Coronary artery (tissue), 2 donors: ENCODE data around the gene TMEM220.

ENCODE experiments used
- DNase-seq: peaks from one replicate; pipeline ENCODE4 v3.0.0-alpha.2; 2017; ENCODE audit warnings: low spot score
- H3K27ac ChIP-seq, 2 donors: fragments of 200-600 bp; sonication (generic); one replicate each; pipeline ENCODE4 v1.5.1; 2016 to 2019
- H3K4me3 ChIP-seq: fragments of 200-600 bp; sonication (generic); 2 replicates; pipeline ENCODE4 v1.5.1; 2016; ENCODE audit warnings: mild to moderate bottlenecking, moderate library complexity
- TF ChIP-seq, protein P1 (sequence below): fragments of 200-600 bp; sonication (generic); IDR thresholded peaks from one replicate; pipeline ENCODE4 v1.5.1; 2019; ENCODE audit warnings: antibody characterized with exemption

The TMEM220 gene

DNA sequence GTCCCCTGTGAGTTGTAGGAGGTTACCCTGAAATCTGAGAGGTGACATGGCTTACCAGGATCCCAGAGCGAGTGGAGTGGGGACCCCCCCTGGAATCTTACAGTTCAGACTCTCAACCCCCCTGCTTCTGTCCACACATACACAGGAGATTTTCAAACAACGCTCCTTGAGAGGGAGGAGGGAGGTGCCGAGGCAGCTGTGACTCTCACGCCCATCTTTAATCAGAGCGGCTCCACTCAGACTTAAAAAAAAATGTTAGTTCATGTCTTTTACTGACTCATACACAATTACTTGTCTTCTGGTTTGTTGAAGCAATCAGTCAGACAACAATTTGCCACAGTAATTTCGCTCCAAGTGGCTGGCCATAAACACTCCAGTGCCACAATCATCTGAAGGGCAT lies 15.4 kb upstream of the TMEM220 start:
- no peak for DNase-seq
- TF ChIP-seq, protein P1, sequence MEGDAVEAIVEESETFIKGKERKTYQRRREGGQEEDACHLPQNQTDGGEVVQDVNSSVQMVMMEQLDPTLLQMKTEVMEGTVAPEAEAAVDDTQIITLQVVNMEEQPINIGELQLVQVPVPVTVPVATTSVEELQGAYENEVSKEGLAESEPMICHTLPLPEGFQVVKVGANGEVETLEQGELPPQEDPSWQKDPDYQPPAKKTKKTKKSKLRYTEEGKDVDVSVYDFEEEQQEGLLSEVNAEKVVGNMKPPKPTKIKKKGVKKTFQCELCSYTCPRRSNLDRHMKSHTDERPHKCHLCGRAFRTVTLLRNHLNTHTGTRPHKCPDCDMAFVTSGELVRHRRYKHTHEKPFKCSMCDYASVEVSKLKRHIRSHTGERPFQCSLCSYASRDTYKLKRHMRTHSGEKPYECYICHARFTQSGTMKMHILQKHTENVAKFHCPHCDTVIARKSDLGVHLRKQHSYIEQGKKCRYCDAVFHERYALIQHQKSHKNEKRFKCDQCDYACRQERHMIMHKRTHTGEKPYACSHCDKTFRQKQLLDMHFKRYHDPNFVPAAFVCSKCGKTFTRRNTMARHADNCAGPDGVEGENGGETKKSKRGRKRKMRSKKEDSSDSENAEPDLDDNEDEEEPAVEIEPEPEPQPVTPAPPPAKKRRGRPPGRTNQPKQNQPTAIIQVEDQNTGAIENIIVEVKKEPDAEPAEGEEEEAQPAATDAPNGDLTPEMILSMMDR: no peak
- peak overlapping the region in 1 of 2 donors; percentile 19 for H3K27ac ChIP-seq
- no peak overlapping the region for H3K4me3 ChIP-seq

DNA sequence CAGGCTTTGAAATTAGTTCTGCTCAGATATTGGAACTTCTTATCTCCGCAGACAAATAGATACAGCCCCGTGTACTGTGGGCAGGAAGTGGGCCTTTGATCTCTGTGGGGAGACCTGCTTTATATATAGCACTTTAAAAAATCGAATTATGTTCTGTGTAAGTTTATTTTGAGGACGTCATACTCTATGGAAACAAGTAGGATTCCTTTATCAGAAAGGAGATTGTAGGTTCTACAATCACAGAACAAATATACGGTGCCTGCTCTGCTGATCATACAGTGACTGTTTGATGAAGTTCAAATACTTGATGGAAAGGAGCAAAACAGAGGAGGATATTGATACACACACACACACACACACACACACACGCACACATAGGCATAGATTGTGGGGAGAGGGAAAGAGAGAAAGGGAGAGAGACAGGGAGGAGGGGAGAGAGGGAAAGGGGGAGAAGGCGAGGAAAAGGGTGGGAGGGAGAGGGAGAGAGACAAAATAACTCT lies 14.7 kb upstream of the TMEM220 start:
- no peak for DNase-seq
- Histone ChIP-seq H3K27ac (no peak overlapping the region), H3K4me3 (no peak overlapping the region)
- TF ChIP-seq, protein P1: no peak

DNA sequence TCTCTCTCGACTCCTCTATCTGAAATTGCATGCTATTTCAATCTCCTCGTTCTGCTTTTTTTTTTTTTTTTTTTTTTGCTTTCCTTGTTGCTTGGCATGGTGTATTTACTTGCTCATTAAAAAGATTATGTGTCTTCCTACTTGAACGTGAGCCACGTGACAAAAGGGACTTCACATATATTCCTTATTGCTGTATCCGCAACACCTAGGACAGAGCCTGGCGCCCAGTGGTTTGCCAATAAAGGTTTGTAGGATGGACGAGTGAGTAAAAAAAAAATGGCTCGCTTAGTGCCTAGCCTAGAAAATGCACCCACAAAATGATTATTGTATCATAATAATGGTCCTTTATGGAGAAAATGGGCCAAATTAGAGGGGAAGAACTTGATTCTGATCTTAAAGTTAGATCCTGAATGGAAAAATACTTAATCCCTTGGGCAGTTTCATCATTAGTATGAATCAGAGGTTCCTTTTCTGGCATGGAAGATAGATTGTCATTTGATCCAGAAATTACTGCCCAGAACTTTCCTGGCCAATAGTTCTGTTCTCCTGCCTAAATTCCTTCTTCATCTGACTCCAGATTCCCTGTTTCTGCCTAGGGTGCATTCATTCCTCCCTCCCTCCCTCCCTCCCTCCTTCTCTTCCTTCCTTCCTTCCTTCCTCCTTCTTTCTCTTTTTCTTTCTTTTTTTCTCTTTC lies 13.6 kb upstream of the TMEM220 start:
- no peak for DNase-seq
- Histone ChIP-seq H3K4me3 (no peak overlapping the region), H3K27ac (peak overlapping the region in 1 of 2 donors; percentile 46)
- TF ChIP-seq, protein P1: no peak

DNA sequence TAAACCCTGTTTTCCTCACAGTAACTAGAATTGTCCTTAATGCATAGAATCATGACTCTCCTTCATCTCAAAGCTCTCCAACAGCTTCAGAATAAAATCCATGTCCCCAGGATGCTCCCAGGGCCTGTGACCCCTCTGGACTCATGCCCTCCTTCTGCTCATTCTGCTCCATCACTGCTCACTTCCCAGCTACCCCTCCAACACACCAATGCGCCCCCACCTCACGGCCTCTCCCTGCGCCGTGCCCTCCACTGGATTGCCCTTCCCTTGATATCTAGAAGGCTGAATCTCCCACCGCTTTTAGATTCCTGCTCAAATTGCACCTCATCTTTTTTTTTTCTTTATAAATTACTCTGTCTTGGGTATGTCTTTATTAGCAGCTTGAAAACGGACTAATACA lies 12.6 kb upstream of the TMEM220 start:
- no peak for DNase-seq
- Histone ChIP-seq H3K27ac (peak overlapping the region in 1 of 2 donors; percentile 18), H3K4me3 (no peak overlapping the region)
- TF ChIP-seq, protein P1: no peak

DNA sequence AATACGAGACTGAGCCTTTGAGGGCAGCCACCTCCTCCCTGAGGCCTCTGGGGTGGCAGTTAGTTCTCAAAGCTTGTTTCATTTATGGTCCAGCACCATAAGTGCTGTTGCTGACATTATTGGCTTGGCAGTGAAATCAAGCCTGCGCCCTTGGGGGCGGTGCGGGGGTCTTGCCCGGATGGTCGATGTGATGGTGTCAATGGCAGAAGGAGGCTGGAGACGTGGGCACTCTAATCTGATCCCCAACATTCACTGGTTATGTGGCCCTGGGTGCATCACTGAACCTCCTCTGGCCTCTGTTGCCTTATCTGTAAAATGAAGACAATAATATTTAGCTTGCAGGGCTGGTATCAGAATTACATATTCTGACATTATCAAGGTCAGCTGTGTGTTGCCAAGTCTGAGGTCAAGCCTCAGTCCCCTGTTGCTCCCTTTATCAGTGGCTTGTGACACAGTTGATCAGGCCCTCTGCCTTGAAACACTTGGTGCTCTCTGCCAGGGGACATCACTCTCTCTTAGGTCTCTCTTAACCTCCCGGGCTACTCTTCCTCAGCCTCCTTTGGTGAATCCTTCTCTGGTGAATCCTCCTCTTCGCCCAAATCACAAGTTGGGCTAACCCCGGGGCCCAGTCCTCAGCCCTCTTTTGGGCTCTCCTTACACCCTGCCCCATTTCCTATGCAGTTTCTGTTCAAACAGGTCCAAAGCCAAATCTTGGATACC lies 11.8 kb upstream of the TMEM220 start:
- TF ChIP-seq, protein P1: no peak
- Histone ChIP-seq H3K4me3 (no peak overlapping the region), H3K27ac (no peak overlapping the region)
- DNase-seq: peak; percentile 70

DNA sequence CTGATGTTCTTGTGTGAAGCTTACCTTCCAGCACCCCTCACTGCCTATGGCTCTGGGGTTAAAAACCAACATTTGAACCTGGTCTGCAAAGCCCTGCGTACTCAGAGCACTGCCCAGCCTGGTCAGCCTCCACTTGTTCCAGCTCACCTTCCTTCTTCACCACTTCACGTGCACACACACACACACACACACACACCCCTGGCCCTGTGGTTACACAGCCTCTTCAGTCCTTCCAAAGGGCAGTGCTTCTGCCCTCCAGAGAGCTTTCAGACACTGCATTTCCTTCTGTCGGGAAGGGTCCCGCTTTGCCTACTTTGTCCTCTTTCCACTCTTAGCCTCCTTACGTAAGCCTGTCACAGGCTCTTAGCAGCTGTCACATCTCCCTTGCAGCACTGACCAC lies 9.6 kb upstream of the TMEM220 start:
- TF ChIP-seq, protein P1: no peak
- DNase-seq: no peak

More for the DNA sequence above, 9.6 kb upstream of the TMEM220 start:
- no peak overlapping the region for H3K27ac ChIP-seq
- no peak overlapping the region for H3K4me3 ChIP-seq
